ENCODE measurements around the gene NOSTRIN.

- TF ChIP-seq EZH2phosphoT487 (IDR thresholded peaks at IDR 0.05; ENCODE audit: insufficient read depth, low read depth) = no peak
- TF ChIP-seq EZH2 (IDR thresholded peaks at IDR 0.05; ENCODE audit: insufficient read depth, poor library complexity, severe bottlenecking) = no peak
These were observed 50.0 kb downstream of the NOSTRIN start for GRCh38 chr2:168852481-168852880.

Data from GM23248 (cell line).